Testis (tissue), 3 donors: ENCODE data around the gene C1S. TPM values are rescaled to one million over a fixed set of nuclear protein-coding genes. Genes with fewer than 3 reads are reported as not detected.

Experiments
- DNase-seq: peaks from one replicate; pipeline ENCODE4 v3.0.0-alpha.2; 2019
- H3K27ac ChIP-seq, 2 donors: fragments of 200-600 bp; sonication (generic); one replicate each; pipeline ENCODE4 v1.5.1; 2019
- H3K27me3 ChIP-seq: fragments of 200-600 bp; sonication (generic); one replicate; pipeline ENCODE4 v1.5.1; 2019
- H3K36me3 ChIP-seq: fragments of 200-600 bp; sonication (generic); one replicate; pipeline ENCODE4 v1.5.1; 2017; ENCODE audit warnings: low read depth; ENCODE audit errors: missing control alignments
- H3K4me1 ChIP-seq: fragments of 200-600 bp; sonication (generic); one replicate; pipeline ENCODE4 v1.5.1; 2019
- H3K4me3 ChIP-seq, 2 donors: fragments of 200-600 bp; sonication (generic); one replicate each; pipeline ENCODE4 v1.5.1; 2017 to 2019
- H3K9me3 ChIP-seq: fragments of 200-600 bp; sonication (generic); one replicate; pipeline ENCODE4 v1.5.1; 2017
- POLR2A ChIP-seq: fragments of 450-650 bp; IDR thresholded peaks from one replicate; pipeline ENCODE4 v1.6.1; 2017; ENCODE audit warnings: antibody characterized with exemption, mild to moderate bottlenecking, moderate library complexity
- WGBS, 2 donors: methylation state at CpG; one replicate each; pipeline ENCODE4 v1.1.5; 2018; 5-methylcytosine and 5-hydroxymethylcytosine counted together
- intact Hi-C: fragments of 100-400 bp; cut with DNase I; formaldehyde crosslinking; loops from one replicate; pipeline ENCODE4 v1.15.1; 2023; ENCODE audit warnings: low total_unique reads
- polyA plus RNA-seq: library from polyadenylated mRNA; stranded (reverse); fragments of 350-450 nt; fragmentation: Illumina TruSeq; extraction: RNeasy Lipid Tissue Mini Kit (QIAGEN cat#74804); gene quantifications from one replicate; pipeline ENCODE4 v1.2.3, GENCODE V29; 2014; ENCODE audit warnings: low read depth, low replicate concordance; ENCODE audit not compliant: insufficient read depth
- total RNA-seq, 2 donors: library from RNA; depleted of rRNA; stranded (reverse); fragments of >200 nt; gene quantifications; one replicate each; pipeline ENCODE4 v1.2.3, GENCODE V29; 2016
- TF ChIP-seq, protein P1 (sequence below), 3 experiments: fragments of 450-650 bp in 2 of 3; fragments of 200-600 bp in 1 of 3; sonication (generic) in 1 of 3; IDR thresholded peaks; one replicate each; pipeline ENCODE4 v1.5.1; 2016 to 2019; ENCODE audit warnings: antibody characterized with exemption in 3 of 3, mild to moderate bottlenecking in 2 of 3, moderate library complexity in 1 of 3

Gene C1S
- total and polyA plus RNA-seq, 3 donors from 2014 or later = 86.1 to 271 (median 190) TPM

DNA sequence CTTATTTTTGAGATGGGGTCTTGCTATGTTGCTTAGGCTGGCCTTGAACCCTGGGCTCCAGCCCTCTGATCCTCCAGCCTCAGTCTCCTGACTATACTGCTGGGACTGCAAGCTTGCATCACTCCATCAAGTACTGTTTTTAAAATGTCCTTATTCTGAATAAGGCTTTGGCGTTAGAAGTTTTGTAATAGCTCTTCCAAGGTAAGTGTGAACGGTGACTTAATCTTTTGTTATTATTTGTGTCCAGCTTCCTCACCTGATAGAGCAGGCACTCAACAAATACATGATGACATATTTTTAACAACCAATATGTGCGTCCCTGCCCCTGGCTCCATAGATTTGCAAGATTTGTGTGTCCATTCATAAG, 47.1 kb downstream of the C1S start:
- WGBS, 2 donors = 26 to 29% methylated on average over 3 of the region's 3 CpGs
- H3K36me3 ChIP-seq = no peaks in the 10 kb centered on the region
- TF ChIP-seq, protein P1, sequence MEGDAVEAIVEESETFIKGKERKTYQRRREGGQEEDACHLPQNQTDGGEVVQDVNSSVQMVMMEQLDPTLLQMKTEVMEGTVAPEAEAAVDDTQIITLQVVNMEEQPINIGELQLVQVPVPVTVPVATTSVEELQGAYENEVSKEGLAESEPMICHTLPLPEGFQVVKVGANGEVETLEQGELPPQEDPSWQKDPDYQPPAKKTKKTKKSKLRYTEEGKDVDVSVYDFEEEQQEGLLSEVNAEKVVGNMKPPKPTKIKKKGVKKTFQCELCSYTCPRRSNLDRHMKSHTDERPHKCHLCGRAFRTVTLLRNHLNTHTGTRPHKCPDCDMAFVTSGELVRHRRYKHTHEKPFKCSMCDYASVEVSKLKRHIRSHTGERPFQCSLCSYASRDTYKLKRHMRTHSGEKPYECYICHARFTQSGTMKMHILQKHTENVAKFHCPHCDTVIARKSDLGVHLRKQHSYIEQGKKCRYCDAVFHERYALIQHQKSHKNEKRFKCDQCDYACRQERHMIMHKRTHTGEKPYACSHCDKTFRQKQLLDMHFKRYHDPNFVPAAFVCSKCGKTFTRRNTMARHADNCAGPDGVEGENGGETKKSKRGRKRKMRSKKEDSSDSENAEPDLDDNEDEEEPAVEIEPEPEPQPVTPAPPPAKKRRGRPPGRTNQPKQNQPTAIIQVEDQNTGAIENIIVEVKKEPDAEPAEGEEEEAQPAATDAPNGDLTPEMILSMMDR (IDR thresholded peaks at IDR 0.05) = no peak
- no peak for TF ChIP-seq POLR2A
- DNase-seq = no peak
- intact Hi-C loops = loop anchor here (5.0 kb wide), 1 partner anchor 45 kb away; the partner anchor contains the start of gene C1S
- H3K4me1 ChIP-seq = peaks cover 24% of the 10 kb centered on the region
- H3K27me3 ChIP-seq = no peaks in the 10 kb centered on the region
- peak overlapping the region; percentile 87 to 93 for H3K27ac ChIP-seq
- H3K9me3 ChIP-seq = no peaks in the 10 kb centered on the region
- H3K4me3 ChIP-seq = peak overlapping the region; percentile 55 to 74

DNA sequence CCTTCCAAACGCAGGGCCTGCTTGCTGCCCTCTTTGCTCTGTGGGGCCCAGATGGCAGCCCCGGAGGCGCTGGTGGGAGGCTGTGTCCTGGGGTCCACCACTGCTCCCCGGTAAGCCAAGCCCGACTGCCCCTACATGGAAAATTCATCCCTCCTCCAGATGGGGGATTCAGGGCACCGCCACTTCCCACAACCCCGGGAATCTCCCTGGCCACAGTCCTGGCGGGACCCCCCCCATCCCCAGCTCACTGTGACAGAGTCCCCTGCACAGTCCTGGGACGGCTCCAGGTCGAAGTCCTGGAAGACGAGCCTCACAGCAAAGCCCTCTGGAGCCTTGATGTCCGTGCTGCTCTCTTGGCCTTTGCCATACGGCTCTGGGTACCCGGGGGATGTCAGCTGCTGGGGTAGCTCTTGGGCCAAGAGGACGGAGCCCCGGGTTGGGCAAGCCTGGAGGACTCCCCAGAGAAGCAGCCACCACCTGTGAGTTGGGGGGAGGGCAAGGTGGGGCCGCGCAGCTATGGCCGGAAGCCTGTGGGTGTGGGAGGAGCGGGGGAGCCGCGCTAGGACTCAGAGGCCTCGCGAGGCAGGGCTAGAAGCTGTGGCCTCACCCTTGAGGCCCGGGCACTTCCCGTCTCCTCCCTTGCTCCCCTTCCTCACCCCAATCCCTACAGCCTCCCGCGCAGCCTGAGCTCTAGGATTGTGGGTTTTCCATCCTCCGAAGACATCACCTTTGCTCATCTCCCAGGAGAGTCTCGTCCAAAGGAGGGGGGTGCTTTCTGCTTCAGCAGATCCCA, 47.7 kb downstream of the C1S start:
- Histone ChIP-seq H3K36me3 (no peaks in the 10 kb centered on the region), H3K4me3 (peak overlapping the region; percentile 55 to 74), H3K27ac (peak overlapping the region; percentile 87 to 93), H3K9me3 (no peaks in the 10 kb centered on the region), H3K27me3 (no peaks in the 10 kb centered on the region), H3K4me1 (peaks cover 30% of the 10 kb centered on the region)
- intact Hi-C loops = loop anchor here (5.0 kb wide), 1 partner anchor 46 kb away; the partner anchor contains the start of gene C1S
- DNase-seq = peak; percentile 77
- 2 to 3% methylated on average over 16 to 30 of the region's 30 CpGs for WGBS, 2 donors
- no peak for TF ChIP-seq POLR2A
- TF ChIP-seq, protein P1 (IDR thresholded peaks at IDR 0.05) = no peak

DNA sequence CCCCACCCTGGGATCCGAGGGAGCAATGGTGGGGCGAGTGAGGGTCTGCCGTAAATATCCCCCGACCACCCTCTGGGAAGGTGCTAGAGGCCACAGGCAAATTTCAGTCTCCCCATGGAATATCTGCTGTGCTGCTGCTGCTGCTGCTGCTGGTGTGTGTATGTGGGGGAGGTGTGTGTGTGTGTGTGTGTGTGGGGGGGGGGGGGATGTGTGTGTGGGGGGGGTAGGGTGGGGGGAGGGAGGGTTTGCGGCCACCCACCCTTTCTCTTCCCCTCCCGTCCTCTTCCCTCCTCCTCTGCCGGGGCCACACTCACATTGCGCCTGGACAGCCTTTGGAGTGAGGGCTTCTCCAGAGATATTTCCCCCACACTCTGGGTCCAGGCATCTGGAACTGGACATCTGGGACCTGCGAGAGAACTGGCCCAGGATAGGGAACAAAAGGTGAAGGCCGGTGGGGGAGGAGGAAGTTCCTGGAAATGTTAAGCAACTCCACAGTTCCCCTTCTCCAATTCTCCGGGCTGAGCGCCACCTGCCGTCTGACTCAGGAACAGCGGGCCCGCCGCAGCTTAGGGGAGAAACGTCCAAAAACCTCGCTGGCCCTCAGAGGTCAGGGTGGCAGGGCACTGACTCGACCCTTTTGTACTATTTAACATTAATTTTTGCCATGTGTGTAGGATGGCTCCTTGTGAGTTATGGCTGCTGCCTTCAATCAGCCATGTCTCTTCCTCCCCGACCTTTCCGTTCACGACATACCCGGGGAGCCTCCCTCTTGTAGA, 48.5 kb downstream of the C1S start, which contains the start of gene C1RL:
C1RL (minus strand) TSS at position 419 of the 776 bp plus-strand sequence; CDS start at position 385, 34 bp downstream.
- H3K9me3 ChIP-seq = no peaks in the 10 kb centered on the region
- TF ChIP-seq POLR2A = no peak
- TF ChIP-seq, protein P1 (IDR thresholded peaks at IDR 0.05) = peak; percentile 98 to 99 (median 98)
- H3K27ac ChIP-seq = peak within 1 kb of the TSS; percentile 87 to 93
- peak within 1 kb of the TSS; percentile 55 to 74 for H3K4me3 ChIP-seq
- peak; percentile 93 for DNase-seq
- no peaks in the 10 kb centered on the region for H3K36me3 ChIP-seq
- intact Hi-C loops = loop anchor here (5.0 kb wide), 1 partner anchor 47 kb away; the partner anchor contains the start of gene C1S
- peaks cover 33% of the 10 kb centered on the region for H3K4me1 ChIP-seq
- no peaks in the 10 kb centered on the region for H3K27me3 ChIP-seq
- WGBS, 2 donors = 4 to 7% methylated on average over 18 to 23 of the region's 23 CpGs

DNA sequence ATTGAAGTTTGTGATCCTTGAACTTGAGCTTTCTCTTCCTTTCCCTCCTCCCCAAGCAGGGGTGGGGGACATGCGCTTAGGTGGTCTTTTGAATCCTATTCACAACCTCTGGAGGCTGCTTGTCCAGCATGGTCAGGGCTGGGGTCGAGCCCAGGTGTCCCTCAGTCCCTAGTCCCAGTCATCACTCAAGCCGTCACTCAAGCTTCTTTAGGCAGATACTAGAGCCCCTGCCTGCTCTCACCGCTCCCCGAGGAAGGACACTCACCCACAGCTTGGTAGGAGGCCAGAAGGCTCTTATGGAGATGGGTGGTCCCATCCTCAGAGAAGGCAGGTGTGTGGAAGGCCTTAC, 49.0 kb downstream of the C1S start:
- Histone ChIP-seq H3K27me3 (no peaks in the 10 kb centered on the region), H3K36me3 (no peaks in the 10 kb centered on the region), H3K4me3 (peak overlapping the region in 1 of 2 donors; percentile 74), H3K9me3 (no peaks in the 10 kb centered on the region), H3K27ac (peak overlapping the region; percentile 87 to 93), H3K4me1 (peaks cover 33% of the 10 kb centered on the region)
- intact Hi-C loops = loop anchor here (5.0 kb wide), 1 partner anchor 47 kb away; the partner anchor contains the start of gene C1S
- TF ChIP-seq, protein P1 (IDR thresholded peaks at IDR 0.05) = no peak
- no peak for TF ChIP-seq POLR2A
- 35 to 43% methylated on average over 2 to 5 of the region's 5 CpGs for WGBS, 2 donors
- no peak for DNase-seq
